Measurements from ENCODE around the gene HDGF.

The HDGF gene

GRCh38 chr1:156714830-156715229 lies 36.6 kb downstream of the HDGF start:
- DNase-seq: no peak

GRCh38 chr1:156712626-156713025 lies 38.8 kb downstream of the HDGF start:
- DNase-seq: no peak

GRCh38 chr1:156711011-156711817 lies 40.3 kb downstream of the HDGF start:
- DNase-seq: peak; percentile 52

GRCh38 chr1:156709757-156710489 lies 41.6 kb downstream of the HDGF start:
- peak; percentile 48 for DNase-seq

- DNase-seq: no peak
These were observed 42.4 kb downstream of the HDGF start for GRCh38 chr1:156709031-156709430.

- DNase-seq: peak; percentile 44
These were observed 43.2 kb downstream of the HDGF start for GRCh38 chr1:156708218-156708661.

GRCh38 chr1:156707417-156708217 lies 43.9 kb downstream of the HDGF start:
- peak; percentile 83 for DNase-seq

- peak; percentile 78 for DNase-seq
These were observed 44.6 kb downstream of the HDGF start for GRCh38 chr1:156706657-156707416.

GRCh38 chr1:156705918-156706656 lies 45.4 kb downstream of the HDGF start:
- DNase-seq: peak; percentile 77

- DNase-seq: peak; percentile 65
These were observed 46.1 kb downstream of the HDGF start, which contains the start of gene CRABP2 for GRCh38 chr1:156705321-156705917. TSS of gene CRABP2 (minus strand) at chr1:156705583. CDS start at chr1:156705446, 137 bp downstream.

- peak; percentile 76 for DNase-seq
These were observed 46.5 kb downstream of the HDGF start for GRCh38 chr1:156704930-156705320.

GRCh38 chr1:156704166-156704711 lies 47.2 kb downstream of the HDGF start:
- no peak for DNase-seq

GRCh38 chr1:156703741-156704140 lies 47.7 kb downstream of the HDGF start:
- DNase-seq: peak; percentile 45

- no peak for DNase-seq
These were observed 48.1 kb downstream of the HDGF start for GRCh38 chr1:156703336-156703735.

- DNase-seq: no peak
These were observed 50.5 kb downstream of the HDGF start for GRCh38 chr1:156700736-156701531.

- no peak for DNase-seq
These were observed 52.5 kb downstream of the HDGF start for GRCh38 chr1:156698995-156699394.

- DNase-seq: no peak
These were observed 54.0 kb downstream of the HDGF start for GRCh38 chr1:156697481-156697880.

GRCh38 chr1:156696755-156697154 lies 54.7 kb downstream of the HDGF start:
- no peak for DNase-seq

- no peak for DNase-seq
These were observed 56.8 kb downstream of the HDGF start for GRCh38 chr1:156694690-156694962.
